ENCODE results near the gene MYO18A. TPM values are rescaled to one million over a fixed set of nuclear protein-coding genes. Genes with fewer than 3 reads are reported as not detected.

The MYO18A gene, protein sequence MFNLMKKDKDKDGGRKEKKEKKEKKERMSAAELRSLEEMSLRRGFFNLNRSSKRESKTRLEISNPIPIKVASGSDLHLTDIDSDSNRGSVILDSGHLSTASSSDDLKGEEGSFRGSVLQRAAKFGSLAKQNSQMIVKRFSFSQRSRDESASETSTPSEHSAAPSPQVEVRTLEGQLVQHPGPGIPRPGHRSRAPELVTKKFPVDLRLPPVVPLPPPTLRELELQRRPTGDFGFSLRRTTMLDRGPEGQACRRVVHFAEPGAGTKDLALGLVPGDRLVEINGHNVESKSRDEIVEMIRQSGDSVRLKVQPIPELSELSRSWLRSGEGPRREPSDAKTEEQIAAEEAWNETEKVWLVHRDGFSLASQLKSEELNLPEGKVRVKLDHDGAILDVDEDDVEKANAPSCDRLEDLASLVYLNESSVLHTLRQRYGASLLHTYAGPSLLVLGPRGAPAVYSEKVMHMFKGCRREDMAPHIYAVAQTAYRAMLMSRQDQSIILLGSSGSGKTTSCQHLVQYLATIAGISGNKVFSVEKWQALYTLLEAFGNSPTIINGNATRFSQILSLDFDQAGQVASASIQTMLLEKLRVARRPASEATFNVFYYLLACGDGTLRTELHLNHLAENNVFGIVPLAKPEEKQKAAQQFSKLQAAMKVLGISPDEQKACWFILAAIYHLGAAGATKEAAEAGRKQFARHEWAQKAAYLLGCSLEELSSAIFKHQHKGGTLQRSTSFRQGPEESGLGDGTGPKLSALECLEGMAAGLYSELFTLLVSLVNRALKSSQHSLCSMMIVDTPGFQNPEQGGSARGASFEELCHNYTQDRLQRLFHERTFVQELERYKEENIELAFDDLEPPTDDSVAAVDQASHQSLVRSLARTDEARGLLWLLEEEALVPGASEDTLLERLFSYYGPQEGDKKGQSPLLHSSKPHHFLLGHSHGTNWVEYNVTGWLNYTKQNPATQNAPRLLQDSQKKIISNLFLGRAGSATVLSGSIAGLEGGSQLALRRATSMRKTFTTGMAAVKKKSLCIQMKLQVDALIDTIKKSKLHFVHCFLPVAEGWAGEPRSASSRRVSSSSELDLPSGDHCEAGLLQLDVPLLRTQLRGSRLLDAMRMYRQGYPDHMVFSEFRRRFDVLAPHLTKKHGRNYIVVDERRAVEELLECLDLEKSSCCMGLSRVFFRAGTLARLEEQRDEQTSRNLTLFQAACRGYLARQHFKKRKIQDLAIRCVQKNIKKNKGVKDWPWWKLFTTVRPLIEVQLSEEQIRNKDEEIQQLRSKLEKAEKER (N-terminal part only)
- 33.8 and 97.8 TPM in 2 replicates for total RNA-seq (ENCODE audit: low replicate concordance)

DNA sequence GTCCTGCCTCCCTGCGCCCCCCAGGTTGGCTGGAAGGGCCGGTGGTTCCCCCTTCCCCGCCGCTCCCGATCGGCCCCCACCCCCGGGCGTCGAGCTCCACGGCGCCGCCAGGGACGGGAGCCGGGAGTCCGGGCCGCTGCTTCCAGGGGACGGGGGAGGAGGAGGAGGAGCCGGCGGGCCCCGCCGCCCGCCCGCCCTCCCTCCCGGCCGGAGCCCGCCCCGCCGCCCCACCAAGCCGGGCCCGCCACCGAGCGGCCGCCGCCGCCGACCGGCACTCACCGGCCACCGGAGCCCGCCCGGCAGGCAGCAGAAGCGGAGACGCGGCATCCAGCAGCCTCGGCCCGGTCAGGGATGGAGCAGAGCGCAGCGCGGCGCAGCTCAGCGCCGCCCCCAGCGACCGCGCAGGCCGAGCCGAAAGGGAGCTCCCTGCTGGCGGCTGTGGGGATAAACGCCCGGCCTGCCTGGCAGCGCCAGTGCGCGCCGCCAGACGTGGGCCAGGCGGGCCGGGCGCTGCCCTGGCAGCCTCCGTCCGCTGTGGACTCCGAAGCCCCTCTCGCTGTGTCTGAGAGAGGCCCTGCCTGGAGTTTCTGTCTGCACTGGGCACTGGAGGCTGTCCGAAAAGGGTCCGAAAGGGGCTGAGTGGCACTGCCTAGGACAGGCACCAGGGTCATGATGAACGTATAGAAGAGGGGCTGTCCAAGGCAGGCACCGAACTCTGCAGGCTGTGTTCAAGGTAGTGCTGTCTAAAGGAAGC, at the start of gene MYO18A:
Gene MYO18A (minus strand): TSS at position 365 of the 754 bp plus-strand sequence. CDS start 13,458 bp downstream, outside the sequence.

DNA sequence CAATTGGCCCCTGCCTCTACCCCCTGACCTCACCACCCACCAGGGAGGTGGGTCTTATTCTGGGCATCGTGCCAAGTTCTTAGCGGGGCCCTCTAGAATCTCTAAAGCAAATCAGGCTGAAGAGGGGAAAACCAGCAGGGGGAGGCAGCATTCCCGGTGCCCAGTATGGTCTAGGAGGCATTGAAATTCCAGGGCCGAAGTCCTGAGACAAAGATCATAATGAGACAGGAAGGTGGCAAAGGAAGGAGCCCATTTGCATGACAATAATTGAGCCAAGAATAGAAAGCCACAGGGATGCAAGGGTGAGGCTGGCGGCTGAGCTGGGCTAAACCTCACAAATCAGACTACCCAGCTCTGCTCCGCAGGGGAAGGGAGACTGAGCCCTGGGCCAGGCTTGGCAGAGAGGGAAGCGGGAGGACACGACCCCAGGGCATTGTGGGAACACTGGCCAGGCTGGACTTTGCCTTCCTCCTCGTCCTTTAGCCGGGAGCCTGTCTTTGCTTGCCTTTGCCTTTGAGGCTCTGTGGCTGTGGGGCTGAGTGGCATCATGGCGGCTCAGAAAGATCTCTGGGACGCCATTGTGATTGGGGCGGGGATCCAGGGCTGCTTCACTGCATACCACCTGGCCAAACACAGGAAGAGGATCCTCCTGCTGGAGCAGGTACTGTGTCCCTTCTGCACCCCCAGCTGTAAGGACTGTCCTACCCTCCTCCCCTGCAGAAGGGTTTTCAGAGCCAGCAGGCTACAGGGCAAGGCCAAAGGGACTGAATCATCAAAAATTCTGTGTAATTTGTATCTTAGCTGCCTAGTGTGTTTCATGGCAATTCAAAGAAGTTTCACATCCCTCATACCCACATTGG, 137.3 kb downstream of the MYO18A start, which contains the start of gene PIPOX:
Gene PIPOX (plus strand): TSS at position 463 of the 860 bp plus-strand sequence. CDS start 85 bp downstream, at position 548.

Other genes with a start within 250 kb of the MYO18A start
- gene PHF12, start 228.9 kb downstream of the MYO18A start, total RNA-seq (ENCODE audit: low replicate concordance): 5.7 and 12.0 TPM in 2 replicates
- gene SEZ6, start 174.4 kb downstream of the MYO18A start, total RNA-seq (ENCODE audit: low replicate concordance): not detected in 2 replicates
- gene PIPOX, start 137.3 kb downstream of the MYO18A start, total RNA-seq (ENCODE audit: low replicate concordance): 1.4 and 1.9 TPM in 2 replicates
- gene CRYBA1, start 66.5 kb upstream of the MYO18A start, total RNA-seq (ENCODE audit: low replicate concordance): 0.70 TPM in 1 of 2 replicates, not detected in the other
- gene NUFIP2, start 113.8 kb upstream of the MYO18A start, total RNA-seq (ENCODE audit: low replicate concordance): 23.8 and 41.4 TPM in 2 replicates
- gene TAOK1, start 210.0 kb upstream of the MYO18A start, total RNA-seq (ENCODE audit: low replicate concordance): 36.2 and 37.6 TPM in 2 replicates

Measured in smooth muscle cell of the coronary artery (primary cell).